Effector CD8-positive, alpha-beta T cell (primary cell): ENCODE data around the gene HRAS.

Experiments
- DNase-seq: peaks from one replicate; lab custom pipeline; 2025; lab: John Stamatoyannopoulos, UW

The HRAS gene

GRCh38 chr11:496834-497564, 38.4 kb downstream of the HRAS start:
- no peak for DNase-seq

- no peak for DNase-seq
These were observed 39.8 kb downstream of the HRAS start for GRCh38 chr11:495537-495931.

- DNase-seq = no peak
These were observed 40.4 kb downstream of the HRAS start for GRCh38 chr11:494761-495536.

GRCh38 chr11:492427-493226, 42.7 kb downstream of the HRAS start:
- DNase-seq = no peak

- no peak for DNase-seq
These were observed 44.0 kb downstream of the HRAS start for GRCh38 chr11:491358-491757.

GRCh38 chr11:490930-491260, 44.5 kb downstream of the HRAS start:
- no peak for DNase-seq

- no peak for DNase-seq
These were observed 45.0 kb downstream of the HRAS start for GRCh38 chr11:490186-490929.

GRCh38 chr11:489610-490185, 45.7 kb downstream of the HRAS start:
- no peak for DNase-seq

- DNase-seq = no peak
These were observed 46.4 kb downstream of the HRAS start for GRCh38 chr11:488992-489391.

- DNase-seq = no peak
These were observed 46.8 kb downstream of the HRAS start for GRCh38 chr11:488579-488978.

GRCh38 chr11:488062-488461, 47.3 kb downstream of the HRAS start:
- no peak for DNase-seq

- DNase-seq = no peak
These were observed 47.8 kb downstream of the HRAS start for GRCh38 chr11:487571-488021.

- no peak for DNase-seq
These were observed 49.2 kb downstream of the HRAS start for GRCh38 chr11:486189-486588.

GRCh38 chr11:484616-485015, 50.8 kb downstream of the HRAS start:
- no peak for DNase-seq
